Karpas-422 (cell line): ENCODE data around the gene RASL12. TPM values are rescaled to one million over a fixed set of nuclear protein-coding genes. Genes with fewer than 3 reads are reported as not detected.

Experiments used
- DNase-seq: peaks from one replicate; pipeline ENCODE4 v3.0.0-alpha.2; 2015
- H2AFZ ChIP-seq: fragments of 200-600 bp; sonication (generic); 2 replicates; pipeline ENCODE4 v1.6.1; 2014; ENCODE audit warnings: antibody characterized with exemption, low read length, mixed read lengths
- H3K27ac ChIP-seq: fragments of 200-600 bp; sonication (generic); 2 replicates; pipeline ENCODE4 v1.5.1; 2014; ENCODE audit warnings: mild to moderate bottlenecking, low read length, moderate library complexity
- H3K27me3 ChIP-seq: fragments of 200-600 bp; sonication (generic); 2 replicates; pipeline ENCODE4 v1.6.1; 2014; ENCODE audit warnings: low read length, mixed read lengths
- H3K36me3 ChIP-seq: fragments of 200-600 bp; sonication (generic); 2 replicates; pipeline ENCODE4 v1.6.1; 2014; ENCODE audit warnings: low read length, mixed read lengths; ENCODE audit not compliant: insufficient read depth
- H3K4me1 ChIP-seq: fragments of 200-600 bp; sonication (generic); 2 replicates; pipeline ENCODE4 v1.6.1; 2014; ENCODE audit warnings: mild to moderate bottlenecking, low read length, mixed read lengths
- H3K4me2 ChIP-seq: fragments of 200-600 bp; sonication (generic); 2 replicates; pipeline ENCODE4 v1.6.1; 2014; ENCODE audit warnings: low read length, low read depth, mild to moderate bottlenecking; ENCODE audit not compliant: poor library complexity, severe bottlenecking
- H3K4me3 ChIP-seq: fragments of 200-600 bp; sonication (generic); 2 replicates; pipeline ENCODE4 v1.5.1; 2014; ENCODE audit warnings: mild to moderate bottlenecking, antibody characterized with exemption, low read length, mixed read lengths
- H3K79me2 ChIP-seq: fragments of 200-600 bp; sonication (generic); 2 replicates; pipeline ENCODE4 v1.6.1; 2014; ENCODE audit warnings: mild to moderate bottlenecking, low read length, mixed read lengths
- H3K9ac ChIP-seq: fragments of 200-600 bp; sonication (generic); 2 replicates; pipeline ENCODE4 v1.6.0; 2014; ENCODE audit warnings: low read length
- H3K9me2 ChIP-seq: fragments of 200-600 bp; sonication (generic), shearing (Covaris generic); replicated peaks from 2 replicates; pipeline ENCODE4 v1.6.0; 2014; ENCODE audit warnings: mild to moderate bottlenecking, low read length, moderate library complexity; ENCODE audit not compliant: insufficient read depth
- H3K9me3 ChIP-seq: fragments of 300-700, 200-600 bp; sonication (generic); 2 replicates; pipeline ENCODE4 v1.6.1; 2014; ENCODE audit warnings: low read length, mixed read lengths
- H4K20me1 ChIP-seq: fragments of 200-600 bp; sonication (generic); 2 replicates; pipeline ENCODE4 v1.6.1; 2014; ENCODE audit warnings: mild to moderate bottlenecking, antibody characterized with exemption, low read length, low read depth; ENCODE audit not compliant: insufficient read depth
- total RNA-seq: library from RNA; depleted of rRNA; stranded (reverse); fragments of >200 nt; shearing (Covaris generic); gene quantifications from 2 replicates; pipeline ENCODE4 v1.2.3, GENCODE V29; 2014; ENCODE audit warnings: low replicate concordance

The RASL12 gene
- total RNA-seq, 1 experiment from 2014 or later = not detected

DNA sequence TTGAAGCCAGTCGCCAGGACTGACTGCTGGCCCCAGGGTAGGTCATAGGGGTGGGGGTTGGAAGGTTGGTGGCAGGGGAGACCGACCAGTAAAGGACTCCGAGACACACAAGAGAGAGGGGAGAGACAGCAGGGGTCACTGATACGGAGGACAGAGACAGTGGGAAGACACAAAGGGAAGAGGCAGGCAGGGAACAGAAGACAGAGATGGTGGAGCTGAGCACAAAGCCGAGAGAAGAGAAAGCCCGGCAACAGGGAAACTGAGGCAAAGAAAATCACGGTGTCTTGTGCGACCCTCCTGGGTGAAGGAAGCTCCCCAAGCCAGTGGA lies 510 bp downstream of the RASL12 start:
- Histone ChIP-seq H3K79me2 (no peaks in the 10 kb centered on the region), H4K20me1 (no peaks in the 10 kb centered on the region), H3K9me3 (no peaks in the 10 kb centered on the region), H3K27ac (no peak overlapping the region), H3K36me3 (no peaks in the 10 kb centered on the region), H3K4me3 (no peak overlapping the region), H2AFZ (no peak overlapping the region), H3K4me1 (no peaks in the 10 kb centered on the region), H3K27me3 (no peaks in the 10 kb centered on the region), H3K4me2 (no peak overlapping the region), H3K9ac (no peak overlapping the region), H3K9me2 (no peaks in the 10 kb centered on the region)
- DNase-seq = no peak

DNA sequence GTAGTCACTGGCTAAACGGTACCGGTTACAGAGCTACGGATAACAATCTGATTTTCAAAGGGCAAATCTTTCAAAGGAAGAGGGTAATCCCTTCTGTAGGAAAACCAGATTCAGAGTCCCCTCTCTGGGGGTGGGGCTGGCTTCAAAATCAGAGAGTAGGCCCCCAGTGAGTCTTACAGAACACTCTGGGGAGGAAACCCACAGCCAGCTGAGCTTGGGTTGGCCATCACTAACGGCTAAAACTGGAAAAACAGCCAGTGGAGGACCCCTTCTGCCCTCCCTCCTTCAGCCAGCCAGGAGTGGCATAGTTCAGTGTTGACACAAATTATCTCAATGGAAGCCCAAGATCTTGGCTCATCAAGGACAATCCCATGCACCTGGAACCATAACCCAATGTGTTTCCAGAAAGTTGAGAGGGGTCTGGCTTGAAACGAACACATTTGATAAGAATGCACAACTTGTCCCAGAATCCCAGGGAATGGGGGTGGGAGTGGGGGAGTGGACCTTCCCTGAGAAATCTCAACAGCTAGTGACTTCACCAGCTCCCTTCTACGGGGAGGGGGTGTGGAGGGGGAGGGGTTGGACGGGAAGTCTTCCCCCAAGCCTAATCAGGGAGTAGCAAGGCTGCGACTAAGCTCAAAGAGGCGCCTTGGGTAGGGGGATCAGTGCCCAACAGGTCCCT lies 1.0 kb downstream of the RASL12 start:
- Histone ChIP-seq H3K27ac (no peak overlapping the region), H3K9me2 (no peaks in the 10 kb centered on the region), H3K27me3 (no peaks in the 10 kb centered on the region), H4K20me1 (no peaks in the 10 kb centered on the region), H3K4me2 (no peak overlapping the region), H3K79me2 (no peaks in the 10 kb centered on the region), H3K4me1 (no peaks in the 10 kb centered on the region), H3K9me3 (no peaks in the 10 kb centered on the region), H2AFZ (no peak overlapping the region), H3K4me3 (no peak overlapping the region), H3K36me3 (no peaks in the 10 kb centered on the region), H3K9ac (no peak overlapping the region)
- DNase-seq = no peak

DNA sequence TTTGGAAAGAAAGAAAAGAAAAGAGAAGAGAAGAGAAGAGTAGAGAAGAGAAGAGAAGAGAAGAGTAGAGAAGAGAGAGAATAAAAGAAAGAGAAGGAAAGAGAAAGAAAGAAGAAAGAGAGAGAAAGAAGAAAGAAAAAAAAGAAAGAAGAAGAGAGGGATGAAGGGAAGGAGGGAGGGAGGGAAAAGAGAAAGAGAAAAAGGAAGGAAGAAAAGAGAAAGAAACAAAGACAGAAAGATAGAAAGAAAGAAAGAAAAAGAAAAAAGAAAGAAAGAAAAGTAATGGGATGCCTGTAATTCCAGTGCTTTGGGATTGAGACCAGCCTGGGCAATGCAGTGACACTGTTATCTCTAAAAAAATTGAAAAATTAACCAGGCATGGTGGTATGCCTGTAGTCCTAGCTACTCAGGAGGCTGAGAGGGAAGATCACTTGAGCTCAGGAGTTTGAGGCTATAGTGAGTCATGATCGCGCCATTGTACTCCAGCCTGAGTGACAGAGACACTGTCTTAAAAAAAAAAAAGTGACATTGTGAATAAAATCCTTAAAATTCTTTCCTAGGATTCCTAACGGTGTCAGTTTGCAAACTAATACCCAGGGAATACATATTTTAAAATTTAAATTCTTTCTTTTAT lies 1.7 kb downstream of the RASL12 start:
- no peaks in the 10 kb centered on the region for H3K79me2 ChIP-seq
- H3K27me3 ChIP-seq = no peaks in the 10 kb centered on the region
- H2AFZ ChIP-seq = no peak overlapping the region
- H3K9me3 ChIP-seq = no peaks in the 10 kb centered on the region
- H3K9me2 ChIP-seq = no peaks in the 10 kb centered on the region
- DNase-seq = no peak
- no peak overlapping the region for H3K9ac ChIP-seq
- no peaks in the 10 kb centered on the region for H3K4me1 ChIP-seq
- no peak overlapping the region for H3K4me3 ChIP-seq
- no peaks in the 10 kb centered on the region for H3K36me3 ChIP-seq
- no peak overlapping the region for H3K4me2 ChIP-seq
- H3K27ac ChIP-seq = no peak overlapping the region
- no peaks in the 10 kb centered on the region for H4K20me1 ChIP-seq

DNA sequence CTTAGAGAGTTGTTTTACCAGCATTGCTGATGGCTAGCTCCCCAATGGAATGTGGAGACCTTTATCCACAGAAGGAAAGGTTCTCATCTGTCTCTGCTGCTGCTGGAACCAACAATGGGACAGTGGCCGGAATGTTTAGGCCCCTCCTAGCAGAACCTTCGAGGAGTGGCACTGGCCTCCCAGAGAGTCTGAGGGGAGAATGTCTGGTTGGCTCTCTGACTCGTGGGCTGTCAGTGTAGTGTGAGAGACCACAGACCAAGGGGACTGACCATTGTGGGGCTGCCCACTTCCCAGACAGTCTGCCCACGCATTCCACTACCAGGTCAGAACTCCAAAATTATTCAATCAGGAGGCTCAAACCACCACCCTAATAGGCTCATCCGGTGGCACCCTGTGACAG lies 5.1 kb downstream of the RASL12 start:
- H2AFZ ChIP-seq = no peak overlapping the region
- DNase-seq = no peak

DNA sequence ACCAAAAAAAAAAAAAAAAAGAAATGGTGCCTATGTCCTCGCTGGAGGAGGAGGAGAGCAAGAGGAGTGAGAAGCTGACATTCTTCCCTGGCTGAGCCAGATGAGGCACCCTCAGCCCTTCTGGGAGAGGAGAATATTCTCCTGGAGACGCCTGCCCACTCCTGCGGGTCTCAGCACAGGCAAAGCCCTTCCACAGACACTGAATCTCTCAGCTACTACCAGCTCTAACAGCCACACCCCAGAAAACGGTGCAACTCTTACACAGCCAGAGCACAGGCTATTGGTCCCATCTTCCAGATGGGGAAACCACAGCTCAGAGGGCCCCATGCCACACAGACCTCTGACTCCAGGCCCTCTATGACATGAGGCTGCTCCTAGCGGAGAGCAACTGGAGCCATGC lies 5.7 kb downstream of the RASL12 start:
- no peaks in the 10 kb centered on the region for H3K79me2 ChIP-seq
- H3K9me2 ChIP-seq = no peaks in the 10 kb centered on the region
- H3K4me3 ChIP-seq = no peak overlapping the region
- no peaks in the 10 kb centered on the region for H3K9me3 ChIP-seq
- DNase-seq = no peak
- H2AFZ ChIP-seq = no peak overlapping the region
- H3K27me3 ChIP-seq = no peaks in the 10 kb centered on the region
- no peak overlapping the region for H3K9ac ChIP-seq
- H4K20me1 ChIP-seq = no peaks in the 10 kb centered on the region
- no peak overlapping the region for H3K4me2 ChIP-seq
- H3K36me3 ChIP-seq = no peaks in the 10 kb centered on the region
- H3K4me1 ChIP-seq = no peaks in the 10 kb centered on the region
- no peak overlapping the region for H3K27ac ChIP-seq

More for the DNA sequence above, 5.1 kb downstream of the RASL12 start:
- Histone ChIP-seq H3K9me2 (no peaks in the 10 kb centered on the region), H3K4me1 (no peaks in the 10 kb centered on the region), H3K4me2 (no peak overlapping the region), H3K9ac (no peak overlapping the region), H3K27ac (no peak overlapping the region), H3K27me3 (no peaks in the 10 kb centered on the region), H3K9me3 (no peaks in the 10 kb centered on the region), H3K79me2 (no peaks in the 10 kb centered on the region), H4K20me1 (no peaks in the 10 kb centered on the region), H3K36me3 (no peaks in the 10 kb centered on the region), H3K4me3 (no peak overlapping the region)

DNA sequence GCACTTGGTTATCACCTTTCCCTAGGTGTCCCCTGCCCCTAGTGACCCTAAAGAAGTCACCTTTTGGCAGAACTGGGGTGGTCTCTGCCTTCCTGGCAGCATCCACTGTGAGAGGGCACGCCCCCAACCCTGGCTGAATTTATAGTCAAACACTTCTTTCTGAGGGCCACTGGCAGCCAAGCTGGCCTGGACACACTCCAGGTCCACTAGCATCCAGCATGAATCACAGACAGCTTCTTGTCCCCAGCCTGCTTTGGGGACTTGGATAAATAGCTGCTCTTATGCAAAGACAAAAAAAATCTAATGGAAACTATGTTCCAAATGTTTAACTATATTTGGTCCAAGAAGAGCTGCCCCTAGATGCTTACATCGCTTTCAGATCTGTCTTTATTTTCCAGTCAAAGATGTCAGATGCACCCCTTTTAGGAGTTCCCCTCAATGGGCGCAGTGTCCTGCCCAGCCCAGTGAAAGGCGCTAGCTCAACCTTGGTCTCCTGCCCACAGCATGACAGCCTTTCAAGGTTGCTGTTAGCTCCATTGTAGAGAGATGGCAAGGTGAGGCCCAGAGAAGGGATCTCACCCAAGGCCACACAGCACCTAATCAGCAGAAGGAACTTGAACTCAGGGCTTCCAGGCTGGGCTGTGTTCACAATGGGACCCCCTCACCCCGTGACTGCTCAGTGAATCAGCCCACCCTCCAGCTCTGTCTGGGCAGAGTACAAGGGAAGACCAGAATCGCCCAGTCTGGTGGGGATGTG lies 7.0 kb downstream of the RASL12 start:
- Histone ChIP-seq H3K27me3 (no peaks in the 10 kb centered on the region), H4K20me1 (no peaks in the 10 kb centered on the region), H2AFZ (no peak overlapping the region), H3K79me2 (no peaks in the 10 kb centered on the region), H3K4me3 (no peak overlapping the region), H3K4me1 (no peaks in the 10 kb centered on the region), H3K27ac (no peak overlapping the region), H3K9me3 (no peaks in the 10 kb centered on the region), H3K9me2 (no peaks in the 10 kb centered on the region), H3K9ac (no peak overlapping the region), H3K36me3 (no peaks in the 10 kb centered on the region), H3K4me2 (no peak overlapping the region)
- no peak for DNase-seq

DNA sequence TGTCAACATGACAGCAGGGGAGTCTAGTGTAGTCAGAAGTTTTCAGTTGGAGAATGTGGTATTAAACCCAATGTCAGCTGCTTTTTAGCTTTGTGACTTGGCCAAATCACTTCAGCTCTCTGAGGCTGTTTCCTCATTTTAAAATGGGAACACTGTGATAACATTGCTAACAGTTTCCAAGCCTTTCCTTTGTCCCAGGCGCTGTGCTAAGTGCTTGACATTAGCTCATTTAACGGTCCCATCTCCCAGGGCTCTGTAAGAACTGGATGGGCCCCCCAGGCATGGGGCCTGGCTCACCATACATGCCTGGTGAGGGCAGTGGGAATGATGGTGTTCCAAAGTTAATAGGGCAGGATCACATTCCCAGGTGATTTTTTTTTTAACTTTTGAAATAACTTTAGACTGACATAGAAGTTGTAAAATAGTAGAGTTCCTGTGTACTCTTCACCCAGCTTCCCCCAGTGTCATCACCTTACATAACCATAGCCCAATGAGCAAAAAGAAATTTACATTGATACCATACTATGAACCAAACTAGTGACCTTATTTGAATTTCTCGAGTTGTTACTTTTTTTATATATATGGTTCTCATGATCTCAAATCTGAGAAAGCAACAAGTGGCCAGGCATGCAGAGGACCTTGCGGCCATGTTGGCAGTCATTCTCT lies 7.7 kb downstream of the RASL12 start:
- no peaks in the 10 kb centered on the region for H4K20me1 ChIP-seq
- no peak overlapping the region for H3K4me2 ChIP-seq
- no peak overlapping the region for H3K9ac ChIP-seq
- no peaks in the 10 kb centered on the region for H3K36me3 ChIP-seq
- no peaks in the 10 kb centered on the region for H3K9me3 ChIP-seq
- H3K27ac ChIP-seq = no peak overlapping the region
- no peaks in the 10 kb centered on the region for H3K9me2 ChIP-seq
- no peaks in the 10 kb centered on the region for H3K27me3 ChIP-seq
- H3K4me1 ChIP-seq = no peaks in the 10 kb centered on the region
- no peak overlapping the region for H2AFZ ChIP-seq
- H3K79me2 ChIP-seq = no peaks in the 10 kb centered on the region
- H3K4me3 ChIP-seq = no peak overlapping the region
- DNase-seq = no peak

DNA sequence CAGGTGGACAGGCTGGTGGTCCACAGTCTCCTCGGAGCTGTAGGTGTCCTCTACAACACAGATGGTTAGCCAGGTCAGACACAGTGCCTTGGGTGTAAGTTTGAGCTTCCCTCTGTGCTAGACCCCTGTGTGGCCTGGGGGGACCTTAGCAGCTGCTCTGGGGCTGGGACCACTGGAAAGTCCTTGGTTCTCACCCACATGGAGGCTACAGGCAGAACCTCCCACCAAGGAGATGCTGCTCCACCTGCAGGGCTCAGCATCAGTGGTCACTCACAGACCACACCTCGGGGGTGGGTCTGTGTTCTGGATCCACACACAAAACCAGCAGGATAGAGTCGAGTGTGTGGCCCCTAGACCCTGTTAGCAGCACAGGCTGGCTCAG lies 8.4 kb downstream of the RASL12 start:
- Histone ChIP-seq H2AFZ (no peak overlapping the region), H3K27ac (no peak overlapping the region), H3K9ac (no peak overlapping the region), H3K4me2 (no peak overlapping the region), H3K9me3 (no peaks in the 10 kb centered on the region), H3K79me2 (no peaks in the 10 kb centered on the region), H3K27me3 (no peaks in the 10 kb centered on the region), H3K9me2 (no peaks in the 10 kb centered on the region), H3K4me1 (no peaks in the 10 kb centered on the region), H4K20me1 (no peaks in the 10 kb centered on the region), H3K36me3 (no peaks in the 10 kb centered on the region), H3K4me3 (no peak overlapping the region)
- DNase-seq = no peak
